RCC 7860 (cell line): ENCODE measurements around the gene ATG2B.
"Not testable (repeated sequence)": the region's sequence is repeated elsewhere in the genome, so short reads cannot be mapped to it uniquely, and the experiment has no call there.

ENCODE experiments used
- DNase-seq: peaks from one replicate; pipeline ENCODE4 v3.0.0-alpha.2; 2015; ENCODE audit warnings: low spot score
- FAIRE-seq: peaks from 2 replicates; lab custom pipeline; 2012; peaks lifted over from hg19 to GRCh38; lab: Jason Lieb, UNC

ATG2B gene

GRCh38 chr14:96376093-96376492 lies 13.0 kb upstream of the ATG2B start:
- FAIRE-seq: no peak
- DNase-seq: no peak

GRCh38 chr14:96373538-96373937 lies 10.4 kb upstream of the ATG2B start:
- FAIRE-seq (no peak), DNase-seq (no peak)

- DNase-seq (no peak), FAIRE-seq (no peak)
Observed at GRCh38 chr14:96370528-96370927, 7.4 kb upstream of the ATG2B start.

- no peak for DNase-seq
- no peak for FAIRE-seq
Observed at GRCh38 chr14:96368534-96368933, 5.4 kb upstream of the ATG2B start.

- DNase-seq (no peak), FAIRE-seq (no peak)
Observed at GRCh38 chr14:96364962-96365361, 1.8 kb upstream of the ATG2B start.

DNA sequence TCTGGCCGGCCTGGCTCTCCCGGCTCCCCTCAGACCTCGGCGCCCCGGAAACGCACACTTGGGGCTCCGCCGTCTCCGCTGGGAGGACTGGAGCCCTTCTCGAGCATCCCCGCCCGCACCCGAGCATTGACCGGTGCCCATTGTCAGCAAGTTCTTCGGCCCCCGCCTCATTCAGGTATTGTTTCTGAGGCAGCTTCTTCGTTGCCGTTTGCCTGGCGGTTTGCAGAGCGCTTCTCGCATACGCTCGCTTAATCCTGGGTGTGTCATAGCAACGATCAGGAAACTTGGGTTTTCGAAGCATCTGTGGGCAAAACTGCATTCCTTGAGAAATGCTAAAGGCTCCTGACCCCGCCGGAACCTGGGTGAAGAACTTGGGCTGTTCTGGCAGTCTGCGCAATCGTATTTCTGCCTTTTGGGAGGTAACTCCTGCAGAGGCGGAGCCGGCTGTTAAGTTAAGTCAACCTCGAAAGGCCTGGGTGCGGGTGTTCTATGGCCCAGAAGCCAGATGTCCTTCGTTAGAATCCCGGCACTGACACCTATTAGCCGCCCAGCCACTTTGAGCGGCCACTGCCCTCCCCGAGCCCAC lies 703 bp upstream of the ATG2B start:
- FAIRE-seq: no peak
- DNase-seq: peak; percentile 15

DNA sequence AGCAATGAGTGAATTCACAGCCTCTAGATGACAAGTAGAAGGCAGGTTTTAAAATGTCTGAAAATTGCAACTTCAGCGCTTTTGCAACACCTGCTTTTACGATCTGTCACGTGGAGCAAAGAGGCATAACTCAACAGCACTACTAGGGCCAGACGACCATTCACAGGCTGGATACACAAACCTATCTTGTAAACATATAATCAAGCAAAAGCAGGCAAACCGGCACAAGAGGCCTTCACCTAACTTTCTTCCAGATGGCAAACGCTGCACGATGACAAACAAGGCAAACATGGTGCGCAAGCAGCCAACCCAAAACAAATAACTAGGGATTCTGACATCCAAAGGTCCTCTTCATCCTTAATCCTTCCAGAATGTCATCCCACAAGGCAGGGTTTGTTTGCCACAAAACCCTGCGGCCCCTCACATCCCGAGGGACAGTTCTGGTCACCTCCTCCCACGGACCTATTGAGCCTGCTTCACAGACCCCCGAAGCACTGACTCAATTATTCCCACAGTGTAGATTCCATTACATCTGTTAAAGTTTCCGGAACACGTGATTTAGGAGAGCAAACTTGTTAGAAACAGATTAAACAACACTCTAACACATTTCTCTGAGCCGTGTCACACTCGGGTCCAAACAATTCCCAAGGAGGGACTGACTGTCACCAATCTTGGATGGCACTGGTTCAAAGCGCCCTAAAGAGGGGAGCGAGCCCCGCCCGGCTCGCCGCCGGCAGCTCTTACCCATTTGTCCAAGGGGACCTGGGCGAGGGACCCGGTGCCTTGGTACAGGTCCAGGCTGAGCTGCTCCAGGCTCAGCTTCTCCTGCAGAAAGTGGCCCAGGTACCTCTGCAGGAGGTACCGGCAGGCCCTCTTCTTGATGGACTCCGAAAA lies 823 bp downstream of the ATG2B start:
- FAIRE-seq: no peak

DNA sequence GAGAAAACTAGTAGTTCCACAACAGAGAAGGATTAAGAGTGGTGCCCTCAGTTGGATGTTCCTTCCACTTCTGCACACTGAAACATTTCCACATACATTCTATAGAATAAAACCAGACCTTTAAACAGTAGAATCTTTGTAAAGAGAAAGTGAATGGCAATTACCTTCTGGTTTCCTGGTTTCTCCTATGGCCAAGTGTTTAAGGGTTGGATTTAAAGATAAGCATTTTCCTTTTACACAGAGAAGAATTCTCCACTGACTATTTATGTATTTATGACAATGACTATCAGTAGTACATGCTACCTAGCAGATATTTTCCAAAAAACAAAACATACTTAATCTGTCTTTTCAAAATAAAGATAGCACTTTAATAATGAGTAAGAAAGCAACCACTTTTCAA lies 3.2 kb downstream of the ATG2B start:
- no peak for FAIRE-seq

More for the DNA sequence above, 823 bp downstream of the ATG2B start:
- no peak for DNase-seq

DNA sequence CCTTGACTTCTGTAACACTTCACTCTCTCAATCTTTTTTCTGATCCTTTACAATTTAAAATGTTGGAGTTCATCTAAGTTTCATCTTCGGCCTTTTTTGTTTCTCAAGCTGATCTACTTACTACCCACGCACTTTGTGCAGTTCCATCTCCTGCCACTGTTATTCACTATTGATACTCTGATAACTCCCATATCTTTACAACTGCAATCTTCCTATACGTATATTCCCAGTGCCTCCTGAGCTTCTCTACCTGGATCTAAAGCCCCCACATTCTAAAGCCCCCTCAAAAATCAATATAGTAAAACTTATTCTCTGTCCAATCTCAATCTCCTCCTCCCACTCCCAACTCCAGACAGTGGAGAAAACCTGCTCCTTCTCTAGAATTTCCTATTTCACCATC lies 5.9 kb downstream of the ATG2B start:
- FAIRE-seq (no peak), DNase-seq (no peak)

More for the DNA sequence above, 3.2 kb downstream of the ATG2B start:
- DNase-seq: no peak

DNA sequence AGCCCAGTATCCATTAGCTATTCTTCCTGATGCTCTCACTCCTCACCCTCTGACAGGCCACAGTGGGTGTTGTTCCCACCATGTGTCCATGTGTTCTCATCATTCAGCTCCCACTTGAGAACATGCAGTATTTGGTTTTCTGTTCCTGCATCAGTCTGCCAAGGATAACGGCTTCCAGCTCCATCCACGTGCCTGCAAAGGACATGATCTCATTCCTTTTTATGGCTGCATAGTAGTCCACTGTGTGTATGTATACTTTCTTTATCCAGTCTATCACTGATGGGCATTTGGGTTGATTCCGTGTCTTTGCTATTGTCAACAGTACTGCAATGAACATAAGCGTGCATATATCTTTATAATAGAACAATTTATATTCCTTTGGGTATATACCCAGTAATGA lies 8.9 kb downstream of the ATG2B start:
- FAIRE-seq (no peak), DNase-seq (no peak)

- DNase-seq (no peak), FAIRE-seq (no peak)
Observed at GRCh38 chr14:96352708-96353107, 10.4 kb downstream of the ATG2B start.

GRCh38 chr14:96351986-96352385 lies 11.2 kb downstream of the ATG2B start:
- FAIRE-seq (no peak), DNase-seq (no peak)

- FAIRE-seq: no peak
- DNase-seq: no peak
Observed at GRCh38 chr14:96349286-96350075, 13.7 kb downstream of the ATG2B start.

DNA sequence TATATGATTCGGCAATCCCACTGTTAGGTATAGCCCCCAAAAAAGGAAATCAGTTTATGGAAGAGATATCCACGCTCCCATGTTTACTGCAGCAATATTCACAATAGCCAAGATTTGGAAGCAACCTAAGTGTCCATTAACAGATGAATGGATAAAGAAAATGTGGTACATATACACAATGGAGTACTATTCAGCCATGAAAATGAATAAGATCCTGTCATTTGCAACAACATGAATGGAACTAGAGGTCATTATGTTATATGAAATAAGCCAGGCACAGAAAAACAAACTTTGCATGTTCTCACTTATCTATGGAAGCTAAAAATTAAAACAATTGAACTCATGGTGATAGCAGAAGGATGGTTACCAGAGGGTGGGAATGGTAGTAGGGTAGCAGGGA lies 15.2 kb downstream of the ATG2B start:
- FAIRE-seq, DNase-seq: not testable (repeated sequence)

- no peak for FAIRE-seq
- DNase-seq: no peak
Observed at GRCh38 chr14:96345669-96346068, 17.5 kb downstream of the ATG2B start.

DNA sequence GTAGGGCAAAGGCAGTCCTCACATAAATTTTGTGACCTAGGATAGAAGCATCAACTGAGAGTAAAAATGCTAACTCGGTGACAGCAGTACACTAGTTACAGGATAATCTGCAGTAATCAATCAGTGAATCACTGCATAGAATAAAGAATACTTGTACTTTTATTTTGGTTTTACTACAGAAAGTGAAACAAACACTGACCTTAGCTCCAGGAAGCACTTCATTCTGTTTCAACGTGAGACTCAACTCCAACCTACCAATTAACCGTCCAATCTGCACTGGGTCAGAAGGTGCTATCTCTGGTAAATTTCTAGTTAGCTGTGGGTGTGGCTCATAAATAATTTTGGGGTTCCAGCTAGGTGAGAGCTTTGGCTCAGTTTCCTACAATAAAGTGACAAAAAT lies 21.8 kb downstream of the ATG2B start:
- no peak for FAIRE-seq
- DNase-seq: no peak

GRCh38 chr14:96338551-96338950 lies 24.6 kb downstream of the ATG2B start:
- FAIRE-seq: no peak
- DNase-seq: no peak

DNA sequence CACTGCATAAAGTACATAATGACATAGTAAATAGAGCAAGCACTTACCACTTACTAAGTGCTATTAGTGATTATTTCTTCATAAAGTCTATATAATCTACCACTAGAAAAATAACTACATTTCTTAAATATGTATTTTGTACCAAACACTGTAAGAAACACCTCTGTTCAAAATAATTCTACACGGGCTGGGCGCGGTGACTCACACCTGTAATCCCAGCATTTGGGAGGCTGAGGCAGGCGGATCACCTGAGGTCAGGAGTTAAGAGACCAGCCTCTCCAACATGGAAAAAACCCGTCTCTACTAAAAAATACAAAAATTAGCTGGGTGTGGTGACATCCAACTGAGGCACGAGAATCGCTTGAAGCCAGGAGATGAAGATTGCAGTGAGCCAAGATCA lies 38.9 kb downstream of the ATG2B start:
- DNase-seq: no peak
- no peak for FAIRE-seq

DNA sequence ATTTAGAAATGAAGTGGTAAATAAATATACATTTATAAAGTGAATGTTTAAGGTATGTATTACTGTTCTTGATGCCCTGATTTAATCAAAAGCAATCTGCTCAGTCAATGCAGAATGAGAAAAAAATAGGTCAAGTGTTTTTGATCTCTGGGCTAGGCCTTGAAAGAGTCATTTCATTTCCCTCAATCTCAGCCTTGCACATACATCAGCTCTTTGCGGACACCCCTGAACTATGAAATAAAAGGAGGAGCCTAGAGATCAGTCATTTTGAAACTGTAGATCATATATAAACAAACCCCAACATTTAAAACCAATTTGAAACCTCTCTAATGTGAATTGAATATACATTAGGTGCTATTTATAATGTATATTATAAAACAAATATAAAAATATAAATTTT lies 42.5 kb downstream of the ATG2B start:
- no peak for FAIRE-seq
- DNase-seq: no peak

DNA sequence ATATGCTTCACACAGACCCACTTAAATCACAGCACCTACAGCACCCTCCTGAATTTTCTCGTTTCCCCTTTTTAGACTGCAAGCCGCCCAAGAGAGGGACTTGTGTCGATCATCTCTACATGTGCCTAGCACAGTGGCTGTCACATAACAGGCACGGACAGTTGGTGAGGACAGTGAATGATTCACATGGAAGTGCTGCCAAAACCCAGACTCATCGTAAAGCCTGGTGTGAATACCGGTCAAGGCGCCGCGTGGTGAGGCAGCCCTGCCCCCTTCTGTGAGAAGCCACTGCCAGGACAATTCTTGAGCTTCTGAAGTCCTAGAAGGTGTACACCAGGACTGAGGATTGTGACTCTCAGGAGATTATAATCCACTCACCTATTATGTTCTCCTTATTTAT lies 44.3 kb downstream of the ATG2B start:
- no peak for FAIRE-seq
- no peak for DNase-seq

GRCh38 chr14:96316087-96316486 lies 47.1 kb downstream of the ATG2B start:
- FAIRE-seq: no peak
- DNase-seq: no peak

DNA sequence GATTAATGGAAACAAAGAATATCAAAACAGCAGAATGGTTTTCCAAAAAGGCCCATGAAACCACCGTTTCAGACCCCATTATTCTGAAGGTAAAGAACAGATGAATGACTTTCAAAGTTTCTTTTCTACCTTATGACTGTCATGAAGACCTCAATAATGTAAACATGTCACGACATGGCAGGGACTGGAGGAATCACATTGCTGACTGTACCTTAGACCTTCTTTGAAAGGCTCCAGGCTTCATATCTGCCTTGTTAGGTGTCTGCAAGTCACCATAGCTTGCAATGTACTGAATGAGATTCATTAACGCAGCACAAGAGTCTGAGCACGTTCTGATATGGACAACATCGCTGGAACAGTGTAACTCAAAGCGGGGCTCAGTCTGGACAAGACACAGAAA lies 52.2 kb downstream of the ATG2B start:
- no peak for DNase-seq
- FAIRE-seq: no peak
